Stimulated activated CD8-positive, alpha-beta memory T cell treated with anti-CD3 and anti-CD28 coated beads, Interleukin-12 subunit alpha, Interleukin-12 subunit beta, amount 100 ng/mL, for 4 hours (primary cell): ENCODE data around the gene CELSR1.
"Not testable (repeated sequence)": the region's sequence is repeated elsewhere in the genome, so short reads cannot be mapped to it uniquely, and the experiment has no call there.

Source experiments
- DNase-seq: peaks from one replicate; pipeline ENCODE4 v3.0.0-alpha.2; 2020; ENCODE audit warnings: low read depth

Gene CELSR1

DNA sequence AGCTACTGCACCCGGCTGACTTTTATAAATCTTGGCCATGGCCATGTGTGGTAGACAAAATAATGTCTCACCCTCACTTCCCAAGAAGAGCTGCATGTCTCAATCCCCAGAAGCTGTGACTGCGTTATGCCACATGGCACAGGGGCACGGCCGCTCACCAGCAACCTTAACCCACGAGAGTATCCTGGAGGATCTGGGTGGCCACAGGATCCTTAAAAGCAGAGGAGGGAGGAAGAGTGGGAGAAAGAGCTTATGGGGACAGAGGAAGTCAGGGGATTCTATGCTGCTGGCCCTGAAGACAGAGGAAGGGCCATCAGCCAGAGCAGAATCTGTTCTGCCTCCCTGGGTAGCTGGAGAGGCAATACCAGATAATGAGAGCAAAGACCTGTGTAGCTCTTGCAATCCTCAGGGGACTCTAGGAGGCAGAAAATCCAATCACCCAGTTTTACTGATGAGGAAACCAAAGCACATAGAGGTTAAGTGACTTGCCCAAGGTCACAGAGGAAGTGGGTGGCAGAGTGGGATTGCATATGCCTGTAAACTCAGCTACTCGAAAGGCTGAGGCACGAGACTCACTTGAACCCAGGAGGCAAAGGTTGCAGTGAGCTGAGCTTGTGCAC lies 55.3 kb downstream of the CELSR1 start:
- DNase-seq, result no peak

- no peak for DNase-seq
These were observed 56.0 kb downstream of the CELSR1 start for GRCh38 chr22:46481386-46481785.

DNA sequence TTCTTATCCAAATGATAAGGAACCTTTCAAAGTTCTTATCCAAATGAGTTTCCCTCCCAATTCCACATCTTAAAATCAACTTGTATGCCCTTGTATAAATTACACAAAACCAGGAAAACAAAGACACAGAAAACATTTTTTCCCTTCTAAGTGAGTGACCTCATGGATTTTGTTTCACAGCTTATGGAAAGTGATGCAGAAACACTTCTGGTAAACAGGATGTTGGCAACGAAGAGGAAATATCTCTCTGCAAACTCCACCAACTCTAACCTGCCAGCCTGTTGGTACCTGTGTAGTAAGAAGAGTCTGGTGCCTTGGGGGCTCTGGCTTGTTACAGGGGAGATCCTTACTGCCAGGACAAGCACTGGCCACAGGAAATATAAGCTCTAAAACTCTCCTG lies 57.0 kb downstream of the CELSR1 start:
- DNase-seq, result no peak

DNA sequence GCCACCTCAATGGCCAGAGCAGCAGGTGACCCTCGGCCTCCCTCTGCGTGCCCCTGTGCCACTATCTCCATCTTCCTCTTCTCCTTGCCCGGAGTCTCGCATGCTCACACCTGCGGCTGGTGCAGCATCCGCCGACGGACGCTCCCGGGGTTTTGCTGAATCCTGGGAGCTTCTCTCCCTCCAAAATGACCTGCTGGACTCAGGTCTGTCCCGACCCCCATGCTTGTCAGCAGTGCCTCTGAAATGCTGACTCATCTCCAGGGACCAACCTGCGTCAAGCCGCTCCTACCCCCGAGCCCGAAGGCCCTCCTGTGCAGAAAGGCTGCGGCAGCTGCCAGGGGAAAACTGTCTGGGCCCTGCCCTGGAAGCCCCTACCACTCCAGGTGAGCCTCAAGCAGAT lies 58.4 kb downstream of the CELSR1 start:
- DNase-seq, result no peak

DNA sequence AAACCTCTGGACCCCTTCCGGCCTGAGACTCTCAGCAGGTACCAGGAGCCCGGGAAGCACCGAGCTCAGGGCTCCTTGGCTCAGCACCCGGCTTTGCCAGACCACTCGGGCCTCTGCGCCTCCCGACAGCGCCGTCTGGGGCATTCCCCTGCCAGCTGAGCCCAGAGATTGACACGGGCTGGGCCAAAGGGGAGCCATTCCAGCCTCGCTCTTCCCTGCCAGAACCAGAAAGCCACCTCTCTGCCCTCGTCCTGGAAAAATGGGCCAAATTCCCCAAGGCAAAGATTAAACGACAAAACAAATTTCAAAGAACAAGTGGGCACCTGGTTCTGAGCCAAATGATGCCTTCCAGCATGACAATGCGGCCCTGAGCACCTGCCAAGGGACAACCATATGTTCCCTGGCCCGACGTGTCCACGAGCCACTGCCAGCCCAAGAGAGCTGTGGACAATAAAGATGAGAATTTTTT lies 59.3 kb downstream of the CELSR1 start:
- DNase-seq, result no peak

DNA sequence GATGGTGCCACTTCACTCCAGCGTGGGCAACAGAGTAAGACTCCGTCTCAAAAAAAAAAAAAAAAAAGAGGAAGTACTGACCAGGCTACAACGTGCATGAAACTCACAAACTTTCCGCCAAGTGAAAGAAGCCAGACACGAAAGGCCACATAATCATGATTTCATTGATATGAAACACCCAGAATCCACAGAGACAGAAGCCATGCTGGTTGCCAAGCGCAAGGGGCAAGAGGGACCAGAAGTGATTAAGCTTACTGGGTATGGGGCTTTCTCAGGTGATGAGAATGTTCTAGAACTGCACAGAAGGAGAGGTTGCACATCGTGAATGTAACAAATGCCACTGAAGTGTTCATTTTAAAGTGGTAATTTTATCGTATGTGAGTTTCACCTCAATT lies 60.9 kb downstream of the CELSR1 start:
- DNase-seq, result no peak

GRCh38 chr22:46473896-46474557 lies 63.4 kb downstream of the CELSR1 start:
- no peak for DNase-seq

DNA sequence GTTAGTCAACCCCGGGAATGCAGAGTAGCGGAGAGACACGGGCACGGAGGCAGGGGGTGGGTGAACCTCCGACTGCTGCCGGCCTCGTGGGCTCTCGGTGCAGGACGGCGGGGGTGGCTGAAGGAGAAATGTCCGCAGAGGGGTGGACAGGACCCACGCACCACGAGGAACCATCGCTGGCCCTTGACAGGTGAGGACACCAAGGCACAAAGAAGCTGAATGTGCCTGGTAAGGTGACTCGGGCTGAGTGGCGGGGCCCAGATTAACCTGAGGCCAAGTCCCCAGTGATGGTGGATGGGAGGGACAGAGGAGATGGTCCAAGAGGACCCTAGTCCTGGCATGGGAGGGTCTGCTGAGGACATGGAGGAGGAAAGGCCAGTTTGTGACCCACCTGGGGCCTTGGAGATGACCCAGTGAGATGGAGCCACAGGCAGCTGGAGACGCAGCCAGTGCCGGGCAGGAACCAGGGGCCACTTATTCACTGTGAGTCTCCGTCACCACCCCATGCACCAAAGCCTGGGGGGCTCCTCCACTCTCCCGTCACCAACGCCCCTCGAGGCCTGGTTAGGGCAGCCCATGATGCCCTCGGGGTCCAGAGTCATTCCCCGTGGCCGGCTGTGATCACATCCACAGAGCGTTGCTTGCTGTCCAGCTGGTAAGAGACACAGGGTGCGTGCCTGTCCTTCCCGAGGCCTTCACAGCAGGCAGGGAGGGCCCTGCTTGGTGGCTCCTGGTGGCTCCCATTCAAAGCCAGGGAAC lies 64.2 kb downstream of the CELSR1 start:
- no peak for DNase-seq

DNA sequence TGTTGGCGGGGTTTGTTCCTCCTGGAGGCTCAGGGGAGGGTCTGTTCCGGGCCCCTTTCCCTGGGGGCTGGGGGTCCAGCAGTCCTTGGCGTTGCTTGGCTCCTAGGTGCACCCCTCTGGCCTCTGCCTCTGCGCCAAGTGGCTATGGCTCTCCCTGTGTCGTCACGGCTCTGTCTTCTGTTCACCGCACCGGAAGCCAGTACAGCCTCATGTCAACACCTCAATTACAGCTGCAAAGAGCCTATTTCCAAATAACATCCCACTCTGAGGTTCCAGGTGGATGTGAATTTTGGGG lies 64.8 kb downstream of the CELSR1 start:
- DNase-seq, result no peak

DNA sequence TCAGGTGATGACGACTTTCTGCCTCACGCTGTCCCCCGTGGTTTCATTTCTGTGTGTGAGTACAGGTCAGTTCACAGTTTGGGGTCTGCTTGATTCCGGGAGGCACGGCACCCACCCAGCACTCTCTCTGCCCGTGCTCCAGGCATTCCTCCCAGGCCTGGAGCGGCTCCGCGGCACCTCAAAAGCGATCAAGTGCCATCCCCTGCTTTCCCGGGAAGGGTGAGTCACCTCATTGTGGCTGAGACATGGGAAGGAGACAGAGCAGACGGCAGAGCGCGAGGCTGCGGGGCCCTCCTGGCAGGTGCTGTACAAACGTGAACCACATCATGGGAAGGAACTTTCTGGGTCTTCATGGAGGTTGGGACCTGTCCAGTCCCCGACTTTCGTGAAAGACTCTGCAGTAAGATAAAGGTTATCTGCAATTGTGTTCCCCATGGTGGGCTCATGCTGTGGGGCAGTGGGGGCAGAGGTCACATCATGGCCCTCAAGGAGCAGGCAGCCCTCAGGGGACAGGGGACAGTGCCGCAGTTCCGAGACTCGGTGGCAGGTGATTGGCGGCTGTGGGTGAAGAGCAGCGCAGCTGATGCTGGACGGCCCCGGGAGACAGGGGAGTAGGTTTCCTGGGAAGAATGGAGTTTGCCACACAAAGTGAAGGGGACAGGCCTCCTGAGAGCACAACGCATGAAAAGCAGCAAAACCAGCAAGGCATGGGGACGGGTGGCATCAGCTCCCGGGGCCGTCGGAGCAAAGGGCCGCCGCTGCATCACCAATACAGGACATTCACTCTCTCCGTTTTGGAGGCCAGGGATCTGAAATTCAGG lies 65.3 kb downstream of the CELSR1 start:
- no peak for DNase-seq

- DNase-seq, result not testable (repeated sequence)
These were observed 66.1 kb downstream of the CELSR1 start for GRCh38 chr22:46471330-46471729.

GRCh38 chr22:46469711-46470110 lies 67.7 kb downstream of the CELSR1 start:
- no peak for DNase-seq

GRCh38 chr22:46467006-46467405 lies 70.4 kb downstream of the CELSR1 start:
- no peak for DNase-seq

- DNase-seq, result no peak
These were observed 71.2 kb downstream of the CELSR1 start for GRCh38 chr22:46466255-46466676.

GRCh38 chr22:46465793-46466192 lies 71.6 kb downstream of the CELSR1 start:
- no peak for DNase-seq

GRCh38 chr22:46465345-46465720 lies 72.1 kb downstream of the CELSR1 start:
- DNase-seq, result no peak

GRCh38 chr22:46464701-46465344 lies 72.6 kb downstream of the CELSR1 start:
- no peak for DNase-seq

DNA sequence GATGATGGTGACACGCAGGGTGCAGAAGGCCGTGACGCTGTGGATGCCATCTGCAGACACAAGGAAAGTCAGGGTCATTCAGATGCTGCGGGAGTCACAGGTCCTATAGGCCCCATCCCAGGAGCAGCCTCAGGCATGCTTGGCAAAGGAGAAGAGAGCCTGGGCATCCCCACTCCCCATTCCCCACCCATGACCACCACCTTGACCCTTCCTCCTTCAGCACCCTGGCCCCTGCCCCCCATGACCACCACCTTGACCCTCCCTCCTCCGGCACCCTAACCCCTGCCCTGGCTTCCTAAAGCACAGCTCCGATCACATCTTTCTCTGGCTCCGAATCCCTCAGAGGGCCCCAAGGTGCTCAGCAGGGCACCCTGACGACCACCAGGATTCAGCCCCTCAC lies 73.1 kb downstream of the CELSR1 start:
- no peak for DNase-seq

DNA sequence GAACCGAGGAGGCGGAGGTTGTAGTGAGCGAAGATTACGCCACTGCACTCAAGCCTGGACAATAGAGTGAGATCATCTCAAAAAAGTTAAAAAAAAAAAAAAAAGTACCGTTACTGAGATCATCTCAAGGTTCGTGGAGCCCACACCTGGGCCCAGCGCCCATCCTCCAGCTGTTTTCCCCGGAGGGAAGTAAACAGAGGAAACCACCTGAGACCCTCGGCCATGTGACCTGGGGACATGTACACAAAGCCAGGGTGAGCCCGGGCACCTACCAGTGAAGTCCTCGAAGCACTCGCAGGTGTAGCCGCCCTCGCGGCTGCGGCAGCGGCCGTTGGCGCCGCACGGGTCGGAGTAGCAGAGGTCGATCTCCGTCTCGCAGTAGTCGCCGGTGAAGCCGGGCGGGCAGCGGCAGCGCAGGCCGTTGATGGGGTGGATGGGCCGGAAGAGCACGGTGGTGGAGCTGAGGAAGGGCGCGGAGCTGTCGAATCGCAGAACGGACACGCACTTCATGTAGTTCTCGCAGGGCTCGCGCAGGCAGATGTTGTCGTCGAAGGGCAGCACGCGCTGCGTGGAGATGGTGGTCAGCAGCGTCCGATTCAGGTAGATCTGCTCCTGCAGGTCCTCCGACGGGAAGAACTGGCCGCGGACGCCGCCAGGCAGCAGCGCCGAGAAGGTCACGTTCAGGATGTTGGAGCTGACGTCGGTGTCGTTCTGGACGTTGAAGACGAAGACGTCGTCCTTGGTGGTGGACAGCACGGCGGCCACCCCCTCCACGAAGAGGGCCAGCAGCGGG lies 73.8 kb downstream of the CELSR1 start:
- no peak for DNase-seq

GRCh38 chr22:46462726-46463371 lies 74.6 kb downstream of the CELSR1 start:
- no peak for DNase-seq
